ENCODE results near the gene CCDC149. TPM values are rescaled to one million over a fixed set of nuclear protein-coding genes. Genes with fewer than 3 reads are reported as not detected.
A peak's percentile ranks its signal among the peaks of the same experiment; 100 is the strongest.

Gene CCDC149
- polyA plus RNA-seq (2011; rRNA removed) (2.8 and 3.2 TPM in 2 replicates), polyA plus RNA-seq (2017; fragmentation: RNase III; extraction: RNeasy Plus Mini Kit Qiagen cat#74134 plus additional on column Dnase treatment) (1.4 to 1.6 TPM (median 1.6 TPM) in 3 replicates), polyA minus RNA-seq (2011; rRNA and poly(A)+ RNA removed) (1.3 and 2.8 TPM in 2 replicates)
- polyA plus RNA-seq (2012; cell fraction: cytosol; rRNA removed), result 0.91 and 1.2 TPM in 2 replicates
- 0.53 and 0.67 TPM in 2 replicates for polyA plus RNA-seq (2012; cell fraction: nucleus; rRNA removed)

- H3K4me1 ChIP-seq, result no peaks in the 10 kb centered on the region
- H3K27ac ChIP-seq, result peak within 1 kb of the TSS; percentile 86 to 96
- H3K9me3 ChIP-seq, result no peaks in the 10 kb centered on the region
- POLR2A ChIA-PET, result no interaction called here
- CTCF ChIA-PET, result no interaction called here
- DNase-seq (ENCODE audit: low read depth in 1 of 2, low spot score in 1 of 2) (peak; percentile 64 to 72), ATAC-seq (peak; percentile 91 to 93), FAIRE-seq (no peak)
- WGBS (ENCODE audit: missing lambda C conversion rate), result 31% methylated on average over 6 of the region's 92 CpGs
- H3K4me2 ChIP-seq, result peak within 1 kb of the TSS; percentile 90
- TF ChIP-seq POLR2A (IDR thresholded peaks at IDR 0.05; ENCODE audit: low read length), result peak; percentile 32
- TF ChIP-seq MAZ (IDR thresholded peaks at IDR 0.05; ENCODE audit: borderline replicate concordance, low read depth, low read length), result no peak
- 0 out of 3 replicates have a peak, but pooled peaks have one; percentile 8 for TF ChIP-seq CTCF (IDR thresholded peaks at IDR 0.05)
- 0 out of 5 replicates have a peak, but pooled peaks of 1 of the 2 experiments have one; percentile 13 for TF ChIP-seq RAD21 (conservative IDR thresholded peaks at IDR 0.05 in 1 of 2, IDR thresholded peaks at IDR 0.05 in 1 of 2)
- no peak for TF ChIP-seq HDAC2 (IDR thresholded peaks at IDR 0.05)
- TF ChIP-seq BCL3 (IDR thresholded peaks at IDR 0.05), result 0 out of 3 replicates have a peak, but pooled peaks have one; percentile 47
- peak; percentile 21; the same call in 1 of the 2 replicates for TF ChIP-seq MAX (IDR thresholded peaks at IDR 0.05)
- TF ChIP-seq SMC3 (IDR thresholded peaks at IDR 0.05), result 0 out of 3 replicates have a peak, but pooled peaks have one; percentile 8
- TF ChIP-seq NR3C1 (IDR thresholded peaks at IDR 0.05), result no peak
- TF ChIP-seq ZC3H11A (IDR thresholded peaks at IDR 0.05), result no peak
- TF ChIP-seq JUN (IDR thresholded peaks at IDR 0.05), result peak in 1 of 2 experiments; percentile 55; a peak in 2 of 5 replicates
- peak within 1 kb of the TSS; percentile 56 for H3K4me3 ChIP-seq
Measured at GRCh38 chr4:24912252-24913118, at the start of gene CCDC149. Gene CCDC149 (minus strand): TSS chr4:24913042. CDS start chr4:24912864, 178 bp downstream.

GRCh38 chr4:24957886-24958285 lies 45.0 kb upstream of the CCDC149 start:
- FAIRE-seq (no peak), ATAC-seq (no peak), DNase-seq (ENCODE audit: low read depth in 1 of 2, low spot score in 1 of 2) (no peak)
- 4% methylated on average over 2 of the region's 2 CpGs for WGBS (ENCODE audit: missing lambda C conversion rate)
- Histone ChIP-seq H3K4me3 (no peak overlapping the region), H3K27ac (no peak overlapping the region), H3K4me2 (no peak overlapping the region), H3K9me3 (no peaks in the 10 kb centered on the region), H3K4me1 (no peaks in the 10 kb centered on the region)
- ChIA-PET CTCF (no interaction called here), POLR2A (no interaction called here)
- TF ChIP-seq RCOR1 (IDR thresholded peaks at IDR 0.05; ENCODE audit: low read depth, low read length), result no peak
- no peak for TF ChIP-seq PBX3 (IDR thresholded peaks at IDR 0.05)
- TF ChIP-seq PHF8 (IDR thresholded peaks at IDR 0.05; ENCODE audit: borderline replicate concordance, low read depth), result no peak
- no peak for TF ChIP-seq CBX8 (IDR thresholded peaks at IDR 0.05)
- TF ChIP-seq RAD21 (conservative IDR thresholded peaks at IDR 0.05 in 1 of 2, IDR thresholded peaks at IDR 0.05 in 1 of 2), result no peak
- no peak for TF ChIP-seq ZSCAN20 (CRISPR knock-in tag; IDR thresholded peaks at IDR 0.05)
- TF ChIP-seq USF2 (IDR thresholded peaks at IDR 0.05), result no peak
- TF ChIP-seq E2F6 (IDR thresholded peaks at IDR 0.05; ENCODE audit: borderline replicate concordance, low read depth), result no peak
- no peak for TF ChIP-seq REST (IDR thresholded peaks at IDR 0.05)
- no peak for TF ChIP-seq CTCF (IDR thresholded peaks at IDR 0.05)
